ENCODE data around the gene C3orf20. TPM values are rescaled to one million over a fixed set of nuclear protein-coding genes. Genes with fewer than 3 reads are reported as not detected.
"Not testable (repeated sequence)": the region's sequence is repeated elsewhere in the genome, so short reads cannot be mapped to it uniquely, and the experiment has no call there.

The C3orf20 gene
- polyA plus RNA-seq, 2 donors: not detected

- Histone ChIP-seq H3K4me3 (ENCODE audit: low read depth in 1 of 2, low read length in 2 of 2) (no peak overlapping the region), H3K9me3 (ENCODE audit: control insufficient read depth in 2 of 2, insufficient read depth in 1 of 2, low read depth in 1 of 2, low read length in 1 of 2) (no peaks in the 10 kb centered on the region), H3K36me3 (ENCODE audit: control insufficient read depth in 2 of 2, insufficient read depth in 2 of 2, low read length in 1 of 2) (no peaks in the 10 kb centered on the region), H3K27me3 (ENCODE audit: control insufficient read depth in 1 of 2, insufficient read depth in 2 of 2, low read length in 2 of 2) (no peaks in the 10 kb centered on the region), H3K27ac (ENCODE audit: low read depth in 2 of 2, low read length in 1 of 2) (no peak overlapping the region), H3K4me1 (ENCODE audit: control insufficient read depth in 2 of 2, insufficient read depth in 2 of 2, low read length in 1 of 2) (no peaks in the 10 kb centered on the region)
- WGBS, 2 donors: 95 to 97% methylated on average over 5 of the region's 5 CpGs
These were observed 53.2 kb downstream of the C3orf20 start for GRCh38 chr3:14728113-14728512.

GRCh38 chr3:14730703-14731382 is 55.9 kb downstream of the C3orf20 start:
- no peak overlapping the region for H3K27ac ChIP-seq (ENCODE audit: low read depth in 2 of 2, low read length in 1 of 2)
- H3K4me3 ChIP-seq (ENCODE audit: low read depth in 1 of 2, low read length in 2 of 2): no peak overlapping the region
- no peaks in the 10 kb centered on the region for H3K27me3 ChIP-seq (ENCODE audit: control insufficient read depth in 1 of 2, insufficient read depth in 2 of 2, low read length in 2 of 2)
- WGBS, 2 donors: 83 to 86% methylated on average over 6 of the region's 6 CpGs
- no peaks in the 10 kb centered on the region for H3K4me1 ChIP-seq (ENCODE audit: control insufficient read depth in 2 of 2, insufficient read depth in 2 of 2, low read length in 1 of 2)
- no peaks in the 10 kb centered on the region for H3K9me3 ChIP-seq (ENCODE audit: control insufficient read depth in 2 of 2, insufficient read depth in 1 of 2, low read depth in 1 of 2, low read length in 1 of 2)
- H3K36me3 ChIP-seq (ENCODE audit: control insufficient read depth in 2 of 2, insufficient read depth in 2 of 2, low read length in 1 of 2): no peaks in the 10 kb centered on the region

DNA sequence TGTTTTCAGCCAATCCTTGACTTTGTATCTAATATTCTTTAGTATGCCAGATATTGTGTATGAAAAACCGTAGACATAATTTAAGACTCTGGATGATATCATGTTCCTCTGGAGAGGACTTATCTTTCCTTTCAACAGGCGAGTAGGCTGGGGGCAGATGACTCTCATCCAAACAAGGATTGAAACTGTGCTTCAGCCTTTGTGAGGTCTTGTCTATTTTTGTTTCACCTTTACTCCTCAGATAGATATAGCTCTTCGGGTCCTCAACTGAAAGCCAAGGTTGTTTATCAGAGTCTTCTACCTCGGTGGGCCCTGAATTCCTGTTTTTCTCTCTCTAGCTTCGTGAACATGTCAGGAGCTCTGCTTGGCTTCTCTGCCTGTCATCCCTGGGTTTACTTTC is 66.0 kb downstream of the C3orf20 start:
- Histone ChIP-seq H3K36me3 (ENCODE audit: control insufficient read depth in 2 of 2, insufficient read depth in 2 of 2, low read length in 1 of 2) (no peaks in the 10 kb centered on the region), H3K4me3 (ENCODE audit: low read depth in 1 of 2, low read length in 2 of 2) (no peak overlapping the region), H3K9me3 (ENCODE audit: control insufficient read depth in 2 of 2, insufficient read depth in 1 of 2, low read depth in 1 of 2, low read length in 1 of 2) (no peaks in the 10 kb centered on the region), H3K27ac (ENCODE audit: low read depth in 2 of 2, low read length in 1 of 2) (no peak overlapping the region), H3K4me1 (ENCODE audit: control insufficient read depth in 2 of 2, insufficient read depth in 2 of 2, low read length in 1 of 2) (no peaks in the 10 kb centered on the region), H3K27me3 (ENCODE audit: control insufficient read depth in 1 of 2, insufficient read depth in 2 of 2, low read length in 2 of 2) (no peaks in the 10 kb centered on the region)
- 72% methylated on average over 5 of the region's 5 CpGs for WGBS, 2 donors

DNA sequence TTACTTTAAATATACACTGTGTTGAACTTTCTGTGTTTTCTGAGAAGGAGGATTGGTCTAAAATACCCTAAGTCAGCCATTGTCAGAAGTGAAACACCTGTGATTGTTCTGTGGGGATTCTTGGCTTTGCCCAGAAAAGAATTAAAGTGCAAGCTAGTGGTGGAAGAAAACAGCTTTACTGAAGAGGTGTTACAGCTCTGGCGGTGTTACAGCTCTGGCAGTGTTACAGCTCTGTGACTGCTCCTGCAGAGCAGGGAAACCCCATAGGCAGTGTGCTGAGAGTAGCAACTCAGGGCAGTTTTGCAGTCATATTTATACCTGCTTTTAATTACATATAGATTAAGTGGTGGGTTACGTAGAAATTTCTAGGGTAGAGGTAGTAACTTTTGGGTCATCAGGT is 66.6 kb downstream of the C3orf20 start:
- no peak overlapping the region for H3K4me3 ChIP-seq (ENCODE audit: low read depth in 1 of 2, low read length in 2 of 2)
- 70 to 76% methylated on average over 2 of the region's 2 CpGs for WGBS, 2 donors
- no peak overlapping the region for H3K27ac ChIP-seq (ENCODE audit: low read depth in 2 of 2, low read length in 1 of 2)
- H3K9me3 ChIP-seq (ENCODE audit: control insufficient read depth in 2 of 2, insufficient read depth in 1 of 2, low read depth in 1 of 2, low read length in 1 of 2): no peaks in the 10 kb centered on the region
- H3K4me1 ChIP-seq (ENCODE audit: control insufficient read depth in 2 of 2, insufficient read depth in 2 of 2, low read length in 1 of 2): no peaks in the 10 kb centered on the region
- no peaks in the 10 kb centered on the region for H3K36me3 ChIP-seq (ENCODE audit: control insufficient read depth in 2 of 2, insufficient read depth in 2 of 2, low read length in 1 of 2)
- no peaks in the 10 kb centered on the region for H3K27me3 ChIP-seq (ENCODE audit: control insufficient read depth in 1 of 2, insufficient read depth in 2 of 2, low read length in 2 of 2)

DNA sequence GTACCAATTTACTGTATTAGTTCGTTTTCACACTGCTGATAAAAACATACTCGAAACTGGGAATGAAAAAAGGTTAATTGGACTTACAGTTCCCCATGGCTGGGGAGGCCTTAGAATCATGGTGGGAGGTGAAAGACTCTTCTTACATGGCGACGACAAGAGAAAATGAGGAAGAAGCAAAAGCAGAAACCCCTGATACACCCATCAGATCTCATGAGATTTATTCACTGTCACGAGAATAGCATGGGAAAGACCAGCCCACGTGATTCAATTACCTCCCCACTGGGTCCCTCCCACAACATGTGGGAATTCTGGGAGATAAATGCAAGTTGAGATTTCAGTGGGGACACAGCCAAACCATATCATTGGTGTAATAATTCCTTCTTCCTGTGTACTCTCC is 69.6 kb downstream of the C3orf20 start:
- H3K27ac ChIP-seq (ENCODE audit: low read depth in 2 of 2, low read length in 1 of 2): no peak overlapping the region
- no peaks in the 10 kb centered on the region for H3K4me1 ChIP-seq (ENCODE audit: control insufficient read depth in 2 of 2, insufficient read depth in 2 of 2, low read length in 1 of 2)
- H3K4me3 ChIP-seq (ENCODE audit: low read depth in 1 of 2, low read length in 2 of 2): no peak overlapping the region
- H3K9me3 ChIP-seq (ENCODE audit: control insufficient read depth in 2 of 2, insufficient read depth in 1 of 2, low read depth in 1 of 2, low read length in 1 of 2): no peaks in the 10 kb centered on the region
- no peaks in the 10 kb centered on the region for H3K36me3 ChIP-seq (ENCODE audit: control insufficient read depth in 2 of 2, insufficient read depth in 2 of 2, low read length in 1 of 2)
- WGBS, 2 donors: 74 to 78% methylated on average over 6 of the region's 6 CpGs
- no peaks in the 10 kb centered on the region for H3K27me3 ChIP-seq (ENCODE audit: control insufficient read depth in 1 of 2, insufficient read depth in 2 of 2, low read length in 2 of 2)

DNA sequence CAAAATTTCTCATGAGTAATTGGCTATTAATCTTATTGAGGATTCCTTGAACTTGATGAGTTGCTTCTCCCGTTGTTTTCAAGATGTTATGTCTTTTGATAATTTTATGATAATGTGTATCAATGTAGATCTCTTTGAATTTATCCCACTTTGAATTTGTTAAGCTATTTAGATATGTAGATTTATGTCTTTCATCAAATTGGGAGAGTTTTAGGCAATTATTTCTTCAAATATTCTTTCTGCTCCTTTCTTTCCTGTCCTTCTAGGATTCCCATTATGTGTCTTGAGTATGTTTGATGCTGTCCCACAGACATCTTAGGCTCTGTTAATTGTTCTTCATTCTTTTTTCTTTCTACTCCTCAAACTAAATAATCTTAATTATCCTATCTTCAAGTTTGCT is 75.7 kb downstream of the C3orf20 start:
- 68 to 74% methylated on average over 1 of the region's 1 CpG for WGBS, 2 donors
- Histone ChIP-seq H3K36me3 (ENCODE audit: control insufficient read depth in 2 of 2, insufficient read depth in 2 of 2, low read length in 1 of 2) (no peaks in the 10 kb centered on the region), H3K4me3 (ENCODE audit: low read depth in 1 of 2, low read length in 2 of 2) (no peak overlapping the region)

GRCh38 chr3:14752979-14753378 is 78.0 kb downstream of the C3orf20 start:
- H3K27me3 ChIP-seq (ENCODE audit: control insufficient read depth in 1 of 2, insufficient read depth in 2 of 2, low read length in 2 of 2); H3K4me1 ChIP-seq (ENCODE audit: control insufficient read depth in 2 of 2, insufficient read depth in 2 of 2, low read length in 1 of 2): not testable (repeated sequence)

More for the DNA sequence above, 75.7 kb downstream of the C3orf20 start:
- Histone ChIP-seq H3K4me1 (ENCODE audit: control insufficient read depth in 2 of 2, insufficient read depth in 2 of 2, low read length in 1 of 2) (no peaks in the 10 kb centered on the region), H3K9me3 (ENCODE audit: control insufficient read depth in 2 of 2, insufficient read depth in 1 of 2, low read depth in 1 of 2, low read length in 1 of 2) (peaks cover 0 to 3% of the 10 kb centered on the region in 2 donors), H3K27ac (ENCODE audit: low read depth in 2 of 2, low read length in 1 of 2) (no peak overlapping the region), H3K27me3 (ENCODE audit: control insufficient read depth in 1 of 2, insufficient read depth in 2 of 2, low read length in 2 of 2) (peaks cover 0 to 3% of the 10 kb centered on the region in 2 donors)

GRCh38 chr3:14757153-14757700 is 82.3 kb downstream of the C3orf20 start:
- no peak overlapping the region for H3K27ac ChIP-seq (ENCODE audit: low read depth in 2 of 2, low read length in 1 of 2)
- no peaks in the 10 kb centered on the region for H3K36me3 ChIP-seq (ENCODE audit: control insufficient read depth in 2 of 2, insufficient read depth in 2 of 2, low read length in 1 of 2)
- H3K4me1 ChIP-seq (ENCODE audit: control insufficient read depth in 2 of 2, insufficient read depth in 2 of 2, low read length in 1 of 2): no peaks in the 10 kb centered on the region
- 90 to 93% methylated on average over 14 of the region's 14 CpGs for WGBS, 2 donors
- no peaks in the 10 kb centered on the region for H3K9me3 ChIP-seq (ENCODE audit: control insufficient read depth in 2 of 2, insufficient read depth in 1 of 2, low read depth in 1 of 2, low read length in 1 of 2)
- peaks cover 0 to 3% of the 10 kb centered on the region in 2 donors for H3K27me3 ChIP-seq (ENCODE audit: control insufficient read depth in 1 of 2, insufficient read depth in 2 of 2, low read length in 2 of 2)
- no peak overlapping the region for H3K4me3 ChIP-seq (ENCODE audit: low read depth in 1 of 2, low read length in 2 of 2)

More at GRCh38 chr3:14752979-14753378, 78.0 kb downstream of the C3orf20 start:
- not testable (repeated sequence) for H3K27ac ChIP-seq (ENCODE audit: low read depth in 2 of 2, low read length in 1 of 2); H3K4me3 ChIP-seq (ENCODE audit: low read depth in 1 of 2, low read length in 2 of 2); H3K9me3 ChIP-seq (ENCODE audit: control insufficient read depth in 2 of 2, insufficient read depth in 1 of 2, low read depth in 1 of 2, low read length in 1 of 2); H3K36me3 ChIP-seq (ENCODE audit: control insufficient read depth in 2 of 2, insufficient read depth in 2 of 2, low read length in 1 of 2)

DNA sequence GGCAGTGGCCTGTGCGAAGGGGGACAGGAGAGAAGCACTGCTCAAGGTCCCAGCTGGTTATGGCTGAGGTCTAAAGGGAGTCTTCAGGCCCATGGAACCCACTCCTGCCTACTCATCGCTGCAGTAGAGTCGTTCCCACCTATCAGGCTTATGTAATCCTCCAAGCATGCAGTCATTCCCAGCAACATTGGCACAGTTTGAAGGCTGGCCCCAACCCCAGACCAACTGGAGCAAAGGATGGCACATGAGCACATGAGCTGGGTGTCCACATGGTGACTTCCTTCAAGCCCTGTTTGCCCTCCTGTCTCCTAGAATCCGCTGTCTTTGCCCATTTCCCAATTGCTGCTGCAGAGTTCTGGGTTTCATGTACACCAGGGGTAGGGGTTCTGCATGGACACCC is 83.4 kb downstream of the C3orf20 start:
- Histone ChIP-seq H3K9me3 (ENCODE audit: control insufficient read depth in 2 of 2, insufficient read depth in 1 of 2, low read depth in 1 of 2, low read length in 1 of 2) (no peaks in the 10 kb centered on the region), H3K36me3 (ENCODE audit: control insufficient read depth in 2 of 2, insufficient read depth in 2 of 2, low read length in 1 of 2) (no peaks in the 10 kb centered on the region), H3K4me1 (ENCODE audit: control insufficient read depth in 2 of 2, insufficient read depth in 2 of 2, low read length in 1 of 2) (no peaks in the 10 kb centered on the region), H3K4me3 (ENCODE audit: low read depth in 1 of 2, low read length in 2 of 2) (no peak overlapping the region), H3K27me3 (ENCODE audit: control insufficient read depth in 1 of 2, insufficient read depth in 2 of 2, low read length in 2 of 2) (peaks cover 0 to 3% of the 10 kb centered on the region in 2 donors), H3K27ac (ENCODE audit: low read depth in 2 of 2, low read length in 1 of 2) (no peak overlapping the region)
- WGBS, 2 donors: 83% methylated on average over 4 of the region's 4 CpGs

DNA sequence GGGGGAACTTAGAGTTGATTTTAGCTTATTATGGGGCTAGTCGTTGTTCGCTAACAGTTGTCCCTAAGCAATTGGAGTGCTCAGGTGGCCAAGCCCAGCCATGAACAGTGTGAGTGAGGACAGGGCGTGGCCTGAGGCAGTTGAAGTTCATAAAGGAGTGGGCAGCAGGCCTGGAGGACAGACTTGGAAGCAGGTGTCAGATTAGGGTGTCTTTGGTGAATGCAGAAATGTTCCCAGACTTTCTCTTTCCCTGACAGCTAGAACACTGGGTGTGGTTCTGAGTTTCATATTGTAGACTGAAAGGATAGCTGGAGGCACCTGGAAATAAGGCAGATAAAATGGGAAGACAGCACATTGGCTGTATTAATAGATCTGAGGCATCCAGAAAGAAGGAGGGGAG is 84.0 kb downstream of the C3orf20 start:
- H3K36me3 ChIP-seq (ENCODE audit: control insufficient read depth in 2 of 2, insufficient read depth in 2 of 2, low read length in 1 of 2): no peaks in the 10 kb centered on the region
- no peak overlapping the region for H3K27ac ChIP-seq (ENCODE audit: low read depth in 2 of 2, low read length in 1 of 2)
- H3K27me3 ChIP-seq (ENCODE audit: control insufficient read depth in 1 of 2, insufficient read depth in 2 of 2, low read length in 2 of 2): peaks cover 0 to 3% of the 10 kb centered on the region in 2 donors
- no peaks in the 10 kb centered on the region for H3K9me3 ChIP-seq (ENCODE audit: control insufficient read depth in 2 of 2, insufficient read depth in 1 of 2, low read depth in 1 of 2, low read length in 1 of 2)
- H3K4me3 ChIP-seq (ENCODE audit: low read depth in 1 of 2, low read length in 2 of 2): no peak overlapping the region
- no peaks in the 10 kb centered on the region for H3K4me1 ChIP-seq (ENCODE audit: control insufficient read depth in 2 of 2, insufficient read depth in 2 of 2, low read length in 1 of 2)
- WGBS, 2 donors: 82 to 83% methylated on average over 3 of the region's 3 CpGs

Measured in esophagus (tissue), 2 donors.